Measurements from ENCODE around the gene CSRNP2. TPM values are rescaled to one million over a fixed set of nuclear protein-coding genes. Genes with fewer than 3 reads are reported as not detected.

Gene CSRNP2
- total RNA-seq, 1 donor from 2014 or later: 36.6 TPM

DNA sequence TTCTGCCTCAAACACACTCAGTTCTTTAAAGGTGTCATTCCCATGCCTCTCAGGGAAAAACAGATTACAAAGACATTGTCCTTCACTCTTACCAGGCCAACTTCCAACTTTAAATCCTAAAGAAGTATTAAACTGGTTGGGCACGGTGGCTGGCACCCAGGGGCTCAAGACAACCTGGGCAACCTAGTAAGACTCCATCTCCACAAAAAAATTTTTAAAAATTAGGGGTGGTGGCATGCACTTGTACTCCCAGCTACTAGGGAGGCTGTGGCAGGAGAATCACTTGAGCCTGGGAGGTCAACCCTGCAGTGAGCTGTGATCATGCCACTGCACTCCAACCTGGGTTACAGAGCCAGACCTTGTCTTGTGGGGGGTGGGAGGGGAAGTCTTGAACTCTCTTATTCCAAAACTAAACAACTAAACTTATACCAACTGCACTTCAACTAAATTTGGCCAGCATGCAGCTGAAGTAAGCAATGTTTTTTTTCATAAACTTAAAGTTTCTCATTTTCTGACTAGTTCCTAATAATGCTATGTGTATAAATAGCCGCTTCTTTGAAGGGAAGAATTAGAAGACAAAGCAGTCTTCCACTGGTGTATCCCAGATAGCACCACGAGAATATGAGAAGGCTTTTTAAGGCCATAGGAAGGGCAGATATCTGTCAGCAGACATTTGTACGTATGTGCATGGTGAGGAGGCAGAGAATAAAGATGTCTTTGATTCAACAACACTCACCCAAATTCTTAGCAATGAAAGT lies 59.6 kb downstream of the CSRNP2 start:
- H3K4me3 ChIP-seq (ENCODE audit: low read depth, low read length): peak overlapping the region; percentile 83
- H3K36me3 ChIP-seq (ENCODE audit: control insufficient read depth, insufficient read depth, low read length): no peaks in the 10 kb centered on the region
- no peaks in the 10 kb centered on the region for H3K27me3 ChIP-seq (ENCODE audit: control insufficient read depth, insufficient read depth, low read length)
- TF ChIP-seq, protein P1, sequence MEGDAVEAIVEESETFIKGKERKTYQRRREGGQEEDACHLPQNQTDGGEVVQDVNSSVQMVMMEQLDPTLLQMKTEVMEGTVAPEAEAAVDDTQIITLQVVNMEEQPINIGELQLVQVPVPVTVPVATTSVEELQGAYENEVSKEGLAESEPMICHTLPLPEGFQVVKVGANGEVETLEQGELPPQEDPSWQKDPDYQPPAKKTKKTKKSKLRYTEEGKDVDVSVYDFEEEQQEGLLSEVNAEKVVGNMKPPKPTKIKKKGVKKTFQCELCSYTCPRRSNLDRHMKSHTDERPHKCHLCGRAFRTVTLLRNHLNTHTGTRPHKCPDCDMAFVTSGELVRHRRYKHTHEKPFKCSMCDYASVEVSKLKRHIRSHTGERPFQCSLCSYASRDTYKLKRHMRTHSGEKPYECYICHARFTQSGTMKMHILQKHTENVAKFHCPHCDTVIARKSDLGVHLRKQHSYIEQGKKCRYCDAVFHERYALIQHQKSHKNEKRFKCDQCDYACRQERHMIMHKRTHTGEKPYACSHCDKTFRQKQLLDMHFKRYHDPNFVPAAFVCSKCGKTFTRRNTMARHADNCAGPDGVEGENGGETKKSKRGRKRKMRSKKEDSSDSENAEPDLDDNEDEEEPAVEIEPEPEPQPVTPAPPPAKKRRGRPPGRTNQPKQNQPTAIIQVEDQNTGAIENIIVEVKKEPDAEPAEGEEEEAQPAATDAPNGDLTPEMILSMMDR (IDR thresholded peaks at IDR 0.05; ENCODE audit: insufficient read depth, low read length, poor library complexity, severe bottlenecking): no peak
- no peak for DNase-seq (ENCODE audit: low read depth)

DNA sequence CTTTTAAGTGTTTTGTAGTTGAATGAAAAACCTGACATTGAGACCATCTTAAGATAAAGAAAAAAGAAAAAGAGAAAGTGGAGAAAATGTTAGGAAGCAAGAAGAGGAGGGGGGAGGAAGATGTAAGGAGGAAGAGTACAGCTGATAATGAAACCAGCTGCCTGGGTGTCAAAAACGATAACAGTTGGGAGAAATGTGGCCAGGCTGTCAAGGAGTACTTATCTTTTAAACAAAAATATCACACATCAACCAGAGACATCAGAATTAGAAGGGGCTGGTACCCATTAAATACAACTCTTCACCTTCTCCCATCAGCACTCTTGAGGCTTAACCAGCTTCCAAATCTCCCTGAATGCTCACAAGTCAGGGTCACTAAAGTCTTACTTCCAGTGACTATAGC lies 61.7 kb downstream of the CSRNP2 start:
- TF ChIP-seq, protein P1 (IDR thresholded peaks at IDR 0.05; ENCODE audit: insufficient read depth, low read length, poor library complexity, severe bottlenecking): no peak
- H3K4me3 ChIP-seq (ENCODE audit: low read depth, low read length): no peak overlapping the region
- no peaks in the 10 kb centered on the region for H3K36me3 ChIP-seq (ENCODE audit: control insufficient read depth, insufficient read depth, low read length)
- DNase-seq (ENCODE audit: low read depth): no peak
- H3K27me3 ChIP-seq (ENCODE audit: control insufficient read depth, insufficient read depth, low read length): no peaks in the 10 kb centered on the region

DNA sequence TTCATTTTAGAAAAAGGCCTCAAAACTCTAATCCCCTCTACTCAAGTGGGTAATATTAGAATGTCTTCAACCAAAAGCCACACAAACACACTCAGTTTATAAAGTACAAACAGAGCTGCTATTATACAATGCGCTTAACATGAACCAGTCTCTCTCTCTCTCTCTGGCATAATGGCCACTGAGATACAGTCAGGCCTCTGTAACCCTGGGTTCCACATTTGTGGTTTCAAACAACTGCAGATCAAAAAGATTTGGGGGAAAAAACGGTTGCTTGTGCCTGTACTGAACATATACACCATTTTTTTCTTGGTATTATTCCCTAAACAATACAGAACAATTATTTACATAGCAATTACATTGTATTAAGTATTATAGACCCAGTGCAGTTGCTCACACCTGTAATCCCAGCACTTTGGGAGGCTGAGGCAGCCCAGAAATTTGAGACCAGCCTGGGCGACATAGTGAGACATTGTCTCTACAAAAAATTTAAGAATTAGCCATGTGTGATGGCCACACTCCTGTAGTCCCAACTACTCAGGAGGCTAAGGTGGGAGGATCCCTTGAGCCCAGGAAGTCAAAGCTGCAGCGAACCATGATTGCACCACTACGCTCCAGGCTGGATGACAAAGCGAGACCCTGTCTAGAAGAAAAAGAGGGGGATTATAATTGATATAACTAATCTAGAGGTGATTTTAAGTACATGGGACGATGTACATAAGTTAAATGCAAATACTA lies 62.8 kb downstream of the CSRNP2 start:
- DNase-seq (ENCODE audit: low read depth): no peak
- H3K27me3 ChIP-seq (ENCODE audit: control insufficient read depth, insufficient read depth, low read length): no peaks in the 10 kb centered on the region
- no peaks in the 10 kb centered on the region for H3K36me3 ChIP-seq (ENCODE audit: control insufficient read depth, insufficient read depth, low read length)
- no peak overlapping the region for H3K4me3 ChIP-seq (ENCODE audit: low read depth, low read length)
- TF ChIP-seq, protein P1 (IDR thresholded peaks at IDR 0.05; ENCODE audit: insufficient read depth, low read length, poor library complexity, severe bottlenecking): no peak

DNA sequence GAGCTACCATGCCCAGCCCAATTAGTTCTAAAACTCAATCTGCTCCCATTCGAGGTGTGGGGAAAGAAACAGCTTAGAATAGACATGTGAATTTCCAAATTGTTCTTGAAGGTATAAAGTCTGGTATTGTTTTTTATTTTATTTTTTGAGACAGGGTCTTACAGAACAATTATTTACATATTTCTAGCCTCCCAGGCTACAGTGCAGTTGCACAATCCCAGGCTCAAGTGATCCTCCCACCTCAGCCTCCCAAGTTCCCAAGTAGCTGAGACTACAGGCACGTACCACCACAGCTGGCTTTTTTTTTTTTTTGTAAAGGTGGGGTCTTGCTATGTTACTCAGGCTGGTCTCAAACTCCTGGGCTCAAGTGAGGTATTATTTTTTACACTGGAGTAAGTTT lies 63.5 kb downstream of the CSRNP2 start:
- no peak overlapping the region for H3K4me3 ChIP-seq (ENCODE audit: low read depth, low read length)
- TF ChIP-seq, protein P1 (IDR thresholded peaks at IDR 0.05; ENCODE audit: insufficient read depth, low read length, poor library complexity, severe bottlenecking): no peak
- no peaks in the 10 kb centered on the region for H3K36me3 ChIP-seq (ENCODE audit: control insufficient read depth, insufficient read depth, low read length)
- no peaks in the 10 kb centered on the region for H3K27me3 ChIP-seq (ENCODE audit: control insufficient read depth, insufficient read depth, low read length)
- DNase-seq (ENCODE audit: low read depth): no peak

DNA sequence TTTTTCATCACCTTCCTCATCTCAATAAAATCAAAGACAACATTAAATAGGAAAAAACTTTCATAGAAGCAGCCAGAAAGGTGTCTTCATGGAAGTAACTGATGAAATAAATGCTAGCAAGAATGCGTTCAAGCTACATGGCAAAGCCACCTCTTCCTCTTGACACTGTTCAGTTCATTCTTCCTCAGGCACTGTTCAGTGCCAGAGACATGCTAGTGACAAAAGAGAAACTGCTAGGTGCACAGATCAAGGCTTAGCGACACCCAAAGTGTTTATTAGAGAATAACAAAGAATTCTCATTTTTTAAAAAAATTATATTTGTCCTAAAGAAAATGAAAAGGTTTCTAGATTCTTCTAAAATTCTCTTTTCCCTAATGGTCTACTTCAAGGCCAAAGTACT lies 64.4 kb downstream of the CSRNP2 start:
- Histone ChIP-seq H3K36me3 (ENCODE audit: control insufficient read depth, insufficient read depth, low read length) (no peaks in the 10 kb centered on the region), H3K27me3 (ENCODE audit: control insufficient read depth, insufficient read depth, low read length) (no peaks in the 10 kb centered on the region), H3K4me3 (ENCODE audit: low read depth, low read length) (no peak overlapping the region)
- no peak for DNase-seq (ENCODE audit: low read depth)
- TF ChIP-seq, protein P1 (IDR thresholded peaks at IDR 0.05; ENCODE audit: insufficient read depth, low read length, poor library complexity, severe bottlenecking): no peak
